CD4-positive, alpha-beta T cell treated with Interleukin-17A for 4 hours (primary cell): ENCODE results near the gene TARS2.

Experiments used
- DNase-seq: peaks from one replicate; pipeline ENCODE4 v3.0.0-alpha.2; 2020; ENCODE audit warnings: mixed read lengths

TARS2 gene

DNA sequence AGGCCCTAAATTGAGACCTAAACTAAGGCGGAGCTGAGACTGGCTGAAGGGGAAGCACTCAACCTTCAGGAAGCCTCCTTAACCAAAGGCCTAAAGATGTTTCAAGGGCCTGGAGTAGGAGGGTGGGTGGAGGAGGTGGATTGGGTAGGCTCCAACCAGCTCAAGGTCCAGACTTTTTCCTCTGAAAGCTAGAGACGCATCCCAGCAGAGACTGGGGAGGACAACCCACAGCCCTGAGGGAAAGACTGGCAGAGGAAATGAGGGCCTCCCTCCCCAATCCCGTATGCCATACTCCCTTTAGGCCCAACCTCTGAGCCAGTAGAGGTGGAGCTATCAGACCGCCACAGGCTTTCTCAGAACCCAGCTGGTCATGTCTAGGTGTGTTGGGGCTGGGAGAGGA, 21.8 kb downstream of the TARS2 start:
- no peak for DNase-seq

DNA sequence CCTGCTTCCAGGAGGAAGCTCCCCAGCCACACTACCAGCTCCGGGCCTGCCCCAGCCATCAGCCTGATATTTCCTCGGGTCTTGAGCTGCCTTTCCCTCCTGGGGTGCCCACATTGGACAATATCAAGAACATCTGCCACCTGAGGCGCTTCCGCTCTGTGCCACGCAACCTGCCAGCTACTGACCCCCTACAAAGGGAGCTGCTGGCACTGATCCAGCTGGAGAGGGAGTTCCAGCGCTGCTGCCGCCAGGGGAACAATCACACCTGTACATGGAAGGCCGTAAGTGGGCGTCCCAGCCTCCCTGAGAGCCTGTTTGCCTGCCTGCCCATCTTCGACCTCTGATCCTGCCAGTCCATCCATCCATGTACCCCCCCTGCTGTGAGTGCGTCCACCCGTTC, 24.3 kb downstream of the TARS2 start:
- no peak for DNase-seq

DNA sequence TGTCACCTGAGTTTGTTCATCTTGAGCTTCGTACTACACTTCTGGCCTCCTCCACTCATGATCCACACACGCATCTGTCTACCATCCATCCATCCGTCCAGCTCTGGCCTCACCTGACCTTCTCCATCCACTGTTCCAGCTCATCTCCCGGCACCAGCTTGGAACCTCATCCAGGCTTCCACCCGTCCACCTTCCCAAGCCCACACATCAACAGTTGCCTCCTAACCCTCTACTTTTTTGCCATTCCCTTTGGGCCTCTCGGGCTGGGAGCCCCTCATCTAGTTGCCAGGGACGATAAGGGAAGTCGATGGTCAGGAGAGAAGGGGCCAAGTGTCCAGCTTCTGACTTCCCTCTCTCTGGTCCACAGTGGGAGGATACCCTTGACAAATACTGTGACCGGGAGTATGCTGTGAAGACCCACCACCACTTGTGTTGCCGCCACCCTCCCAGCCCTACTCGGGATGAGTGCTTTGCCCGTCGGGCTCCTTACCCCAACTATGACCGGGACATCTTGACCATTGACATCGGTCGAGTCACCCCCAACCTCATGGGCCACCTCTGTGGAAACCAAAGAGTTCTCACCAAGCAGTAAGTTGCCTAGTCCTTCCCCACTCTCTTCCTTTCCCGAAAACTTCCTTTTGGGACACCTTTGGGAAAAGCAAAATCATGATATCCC, 24.9 kb downstream of the TARS2 start:
- no peak for DNase-seq

GRCh38 chr1:150512846-150513245, 25.6 kb downstream of the TARS2 start:
- no peak for DNase-seq

- DNase-seq, result no peak
Measured at GRCh38 chr1:150513351-150513791, 26.2 kb downstream of the TARS2 start.

DNA sequence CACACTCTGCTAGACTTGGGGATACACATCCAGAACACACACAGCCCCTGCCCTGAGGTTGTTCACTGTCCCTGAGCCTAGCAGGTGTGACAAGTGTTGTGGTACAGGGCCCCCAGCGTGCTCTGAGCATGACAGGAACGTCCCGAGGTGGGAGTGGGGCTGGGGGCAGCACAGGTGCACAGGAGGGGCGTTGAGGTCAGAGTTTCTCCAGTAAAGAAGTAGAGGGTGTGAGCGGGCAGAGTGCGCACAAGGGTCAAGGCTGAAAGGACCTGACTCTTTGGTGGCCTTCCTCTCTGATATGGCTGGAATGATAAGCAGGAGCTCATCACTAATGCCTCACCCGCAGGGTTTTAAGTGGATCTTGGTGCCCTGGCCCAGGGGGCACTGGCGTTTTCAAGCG, 27.0 kb downstream of the TARS2 start:
- no peak for DNase-seq

- peak; percentile 3 for DNase-seq
Measured at GRCh38 chr1:150514913-150515327, 27.7 kb downstream of the TARS2 start.

DNA sequence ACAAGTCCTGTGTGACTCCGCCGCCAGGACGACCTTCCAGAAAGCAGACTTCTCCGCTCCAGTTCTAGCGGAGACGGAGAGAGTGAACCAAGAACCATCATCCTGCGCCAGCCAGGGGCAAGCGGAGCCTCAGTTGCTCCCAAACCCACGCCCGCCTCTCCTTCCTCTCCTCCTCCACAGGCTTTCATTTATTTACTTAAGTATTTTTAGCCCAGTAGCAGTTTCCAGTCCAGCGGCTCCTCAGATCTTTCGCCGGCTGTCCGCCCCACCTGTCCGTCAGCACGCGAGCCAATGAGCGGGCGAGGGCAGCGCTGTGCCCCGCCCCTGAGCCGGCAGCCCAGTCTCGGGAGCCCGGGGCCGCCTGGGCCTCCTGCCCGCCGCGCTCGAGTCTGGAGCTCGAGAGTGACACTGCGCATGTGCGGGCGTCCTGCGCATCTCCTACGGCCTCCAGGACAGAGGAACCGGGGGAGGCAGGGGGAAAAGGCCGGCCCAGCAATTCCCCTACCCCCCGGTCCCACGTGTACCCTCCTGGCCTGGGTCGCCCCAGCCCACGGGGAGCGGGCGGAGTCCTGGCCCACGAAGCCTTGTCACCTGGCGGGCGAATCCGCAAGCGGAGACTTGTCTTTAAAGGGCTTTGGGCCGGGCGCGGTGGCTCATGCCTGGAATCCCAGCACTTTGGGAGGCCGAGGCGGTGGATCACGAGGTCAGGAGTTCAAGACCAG, 28.3 kb downstream of the TARS2 start, which contains the start of gene FALEC:
Gene FALEC (plus strand): TSS at position 425 of the 722 bp plus-strand sequence.
- DNase-seq, result peak; percentile 93

DNA sequence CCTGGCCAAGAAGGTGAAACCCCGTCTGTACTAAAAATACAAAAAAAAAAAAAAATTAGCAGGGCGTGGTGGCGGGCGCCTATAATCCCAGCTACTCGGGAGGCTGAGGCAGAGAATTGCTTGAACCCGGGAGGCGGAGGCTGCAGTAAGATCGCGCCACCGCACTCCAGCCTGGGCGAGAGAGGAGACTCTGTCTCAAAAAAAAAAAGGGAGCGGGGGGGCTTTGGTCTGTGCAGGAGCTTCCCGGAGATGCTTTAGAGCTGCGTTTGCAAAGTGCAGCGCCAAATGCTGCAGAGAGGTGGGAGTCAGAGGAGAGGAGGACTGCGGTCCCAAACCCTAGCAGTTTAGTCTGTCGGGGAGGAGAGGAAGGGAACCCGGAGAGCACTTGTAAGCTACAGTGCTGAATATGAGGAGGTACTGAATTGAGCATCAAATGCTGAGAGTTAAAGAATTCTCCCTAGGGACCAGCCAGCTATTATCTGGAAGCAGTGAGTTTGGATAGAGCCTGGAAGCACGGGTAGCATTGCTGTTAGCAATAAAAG, 28.9 kb downstream of the TARS2 start:
- DNase-seq, result peak; percentile 29

- DNase-seq, result no peak
Measured at GRCh38 chr1:150516616-150517015, 29.4 kb downstream of the TARS2 start.

- no peak for DNase-seq
Measured at GRCh38 chr1:150521196-150521968, 34.2 kb downstream of the TARS2 start.

- DNase-seq, result no peak
Measured at GRCh38 chr1:150525348-150525747, 38.1 kb downstream of the TARS2 start.

DNA sequence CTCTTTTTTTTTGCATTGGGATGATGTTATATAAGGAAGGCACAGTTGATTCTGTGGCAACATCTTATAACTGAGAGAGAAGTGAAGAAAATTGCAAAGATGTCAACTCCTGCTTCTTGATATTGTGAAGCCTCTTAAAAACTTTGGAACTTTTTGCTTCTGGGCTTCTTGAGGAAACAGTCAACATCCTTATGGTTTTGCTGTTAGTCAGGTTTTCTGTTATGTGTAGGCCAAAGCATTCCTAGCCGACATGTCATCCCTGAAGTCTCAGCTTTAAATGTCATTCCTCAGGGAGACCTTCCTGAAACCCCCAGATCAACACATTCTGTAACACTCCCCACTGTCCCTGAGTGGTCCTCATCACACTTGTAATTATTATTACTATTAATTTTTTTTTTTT, 41.0 kb downstream of the TARS2 start:
- DNase-seq, result no peak

- DNase-seq, result no peak
Measured at GRCh38 chr1:150529017-150529416, 41.8 kb downstream of the TARS2 start.

GRCh38 chr1:150530491-150531159, 43.4 kb downstream of the TARS2 start:
- no peak for DNase-seq

DNA sequence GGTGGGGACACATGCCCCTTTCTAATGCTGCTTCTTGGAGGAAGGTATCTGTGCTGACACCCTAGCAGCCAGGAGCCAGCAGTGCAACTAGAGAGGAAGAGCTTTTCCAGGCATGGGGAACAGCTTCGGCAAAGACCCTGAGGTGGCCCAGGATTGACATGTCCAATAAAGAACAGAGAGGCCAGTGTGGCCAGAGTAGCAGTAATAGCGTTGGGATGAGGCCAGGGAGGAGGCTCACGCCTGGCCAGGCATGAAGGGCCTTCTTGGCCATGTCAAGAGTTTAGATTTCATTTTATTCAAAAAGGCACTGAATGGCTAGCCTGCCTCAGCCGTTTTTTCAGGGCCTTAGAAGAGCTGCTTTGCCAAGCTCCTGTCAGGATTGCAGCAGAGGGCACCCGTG, 45.6 kb downstream of the TARS2 start:
- no peak for DNase-seq

- no peak for DNase-seq
Measured at GRCh38 chr1:150534002-150534401, 46.8 kb downstream of the TARS2 start.

DNA sequence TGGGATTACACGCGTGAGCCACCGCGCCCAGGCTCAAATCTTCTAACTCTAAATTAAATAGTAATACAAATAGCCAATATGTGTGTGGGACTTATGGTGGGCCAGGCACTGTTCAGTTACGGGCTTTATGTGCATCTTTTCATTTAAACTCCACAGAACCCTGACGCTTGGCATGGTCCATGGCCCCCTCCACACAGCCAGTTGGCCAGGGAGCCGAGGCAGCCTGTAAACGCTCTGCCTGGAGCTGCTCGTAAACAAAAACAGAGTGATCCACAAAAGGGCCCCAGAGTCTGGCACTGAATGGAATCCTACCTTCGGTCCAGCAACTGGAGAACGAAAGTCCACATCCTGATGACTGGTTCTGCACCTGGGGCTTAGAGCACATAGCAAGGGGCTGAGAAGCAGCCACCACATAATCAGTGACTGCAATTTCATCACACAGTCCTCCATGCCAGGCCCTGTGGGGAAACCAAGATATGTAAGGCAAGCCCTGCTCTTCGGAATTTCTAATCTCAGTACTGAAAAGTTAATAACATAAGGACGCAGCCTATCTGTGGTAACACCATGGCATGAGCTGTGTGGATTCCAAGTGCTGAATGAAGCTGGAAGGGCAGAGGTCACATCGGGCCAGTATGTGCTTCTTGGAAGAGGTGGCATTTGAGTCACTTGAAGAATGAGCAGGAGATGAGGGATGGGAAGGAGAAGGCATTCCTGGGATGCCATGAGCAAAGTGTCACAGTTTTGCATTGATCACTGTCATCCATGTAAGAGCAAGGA, 48.5 kb downstream of the TARS2 start:
- DNase-seq, result no peak

DNA sequence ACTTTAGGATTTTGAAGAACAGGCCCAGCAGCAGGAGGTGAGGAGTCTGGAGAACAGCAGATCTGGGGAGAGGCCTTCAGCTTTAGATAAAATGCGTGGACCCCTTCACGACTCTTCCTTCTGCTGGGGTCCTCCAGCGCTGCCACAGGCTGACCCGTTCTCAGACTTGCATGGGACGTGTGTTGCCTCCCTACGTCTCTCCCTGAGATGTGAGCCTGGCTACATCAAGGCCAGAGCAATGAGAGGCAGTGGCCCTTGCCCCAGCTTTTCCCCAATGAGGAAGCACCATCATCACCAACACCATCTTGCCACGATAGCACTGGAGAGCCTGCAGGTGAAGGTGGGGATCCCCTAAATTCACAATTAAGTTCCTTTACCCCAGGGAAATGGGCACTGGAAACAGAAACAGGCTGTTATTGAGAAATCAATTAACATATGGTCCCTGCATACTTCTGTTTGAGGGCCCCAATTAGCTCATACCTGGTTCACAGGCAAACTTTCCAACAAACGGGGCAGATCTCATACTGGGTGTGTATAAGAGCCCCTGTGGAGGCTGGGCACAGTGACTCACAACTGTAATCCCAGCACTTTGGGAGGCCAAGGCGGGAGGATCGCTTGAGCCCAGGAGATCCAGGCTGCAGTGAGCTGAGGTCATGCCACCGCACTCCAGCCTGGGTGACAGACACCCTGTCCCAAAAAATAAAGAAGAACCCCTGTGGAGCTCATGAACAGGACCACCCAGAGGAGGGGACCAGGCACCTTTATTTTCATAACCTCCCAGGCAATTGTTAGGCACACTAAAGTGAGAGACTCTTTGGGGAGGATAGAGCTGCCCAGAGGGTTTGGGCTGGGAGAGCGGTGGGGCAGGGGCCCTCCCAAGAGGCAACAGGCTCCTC, 49.9 kb downstream of the TARS2 start:
- no peak for DNase-seq

GRCh38 chr1:150537732-150538684, 50.8 kb downstream of the TARS2 start:
- DNase-seq, result no peak
